Activated T-helper 1 cell treated with anti-CD3 and anti-CD28 coated beads, Interleukin-12 subunit alpha, Interleukin-12 subunit beta, Interleukin-2, Interleukin-4 antibody, amounts not matched to agents 30 ng/mL and 10 ng/mL and 1 ng/mL, durations not matched to agents 14 hours and 24 hours and 36 hours (primary cell): ENCODE data around the gene MRPL27. TPM values are rescaled to one million over a fixed set of nuclear protein-coding genes. Genes with fewer than 3 reads are reported as not detected.
"Not testable (repeated sequence)": the region's sequence is repeated elsewhere in the genome, so short reads cannot be mapped to it uniquely, and the experiment has no call there.

Experiments
- DNase-seq: peaks from one replicate; pipeline ENCODE4 v3.0.0; 2021; ENCODE audit warnings: low spot score
- H3K27ac Mint-ChIP-seq: one replicate; pipeline ENCODE4 v1.8.0; 2021; ENCODE audit warnings: mild to moderate bottlenecking, mixed read lengths
- H3K27me3 Mint-ChIP-seq: one replicate; pipeline ENCODE4 v1.8.0; 2022; ENCODE audit warnings: mild to moderate bottlenecking, moderate library complexity, mixed read lengths; ENCODE audit not compliant: insufficient read depth
- H3K36me3 Mint-ChIP-seq: one replicate; pipeline ENCODE4 v1.8.0; 2021; ENCODE audit warnings: low read depth, mixed read lengths
- H3K4me1 Mint-ChIP-seq: one replicate; pipeline ENCODE4 v1.8.0; 2021; ENCODE audit warnings: low read depth, mixed read lengths
- H3K4me3 Mint-ChIP-seq: one replicate; pipeline ENCODE4 v1.8.0; 2021; ENCODE audit warnings: mild to moderate bottlenecking, moderate library complexity, mixed read lengths
- H3K9me3 Mint-ChIP-seq: one replicate; pipeline ENCODE4 v1.8.0; 2021; ENCODE audit warnings: mixed read lengths
- intact Hi-C: fragments of 100-400 bp; cut with micrococcal nuclease; formaldehyde crosslinking; loops from one replicate; pipeline ENCODE4 v1.15.1; 2024
- total RNA-seq: library from RNA; stranded (reverse); gene quantifications from 2 replicates; pipeline ENCODE4 v1.2.3, GENCODE V29; 2022

MRPL27 gene
- total RNA-seq, 1 donor from 2014 or later = 73.4 TPM

DNA sequence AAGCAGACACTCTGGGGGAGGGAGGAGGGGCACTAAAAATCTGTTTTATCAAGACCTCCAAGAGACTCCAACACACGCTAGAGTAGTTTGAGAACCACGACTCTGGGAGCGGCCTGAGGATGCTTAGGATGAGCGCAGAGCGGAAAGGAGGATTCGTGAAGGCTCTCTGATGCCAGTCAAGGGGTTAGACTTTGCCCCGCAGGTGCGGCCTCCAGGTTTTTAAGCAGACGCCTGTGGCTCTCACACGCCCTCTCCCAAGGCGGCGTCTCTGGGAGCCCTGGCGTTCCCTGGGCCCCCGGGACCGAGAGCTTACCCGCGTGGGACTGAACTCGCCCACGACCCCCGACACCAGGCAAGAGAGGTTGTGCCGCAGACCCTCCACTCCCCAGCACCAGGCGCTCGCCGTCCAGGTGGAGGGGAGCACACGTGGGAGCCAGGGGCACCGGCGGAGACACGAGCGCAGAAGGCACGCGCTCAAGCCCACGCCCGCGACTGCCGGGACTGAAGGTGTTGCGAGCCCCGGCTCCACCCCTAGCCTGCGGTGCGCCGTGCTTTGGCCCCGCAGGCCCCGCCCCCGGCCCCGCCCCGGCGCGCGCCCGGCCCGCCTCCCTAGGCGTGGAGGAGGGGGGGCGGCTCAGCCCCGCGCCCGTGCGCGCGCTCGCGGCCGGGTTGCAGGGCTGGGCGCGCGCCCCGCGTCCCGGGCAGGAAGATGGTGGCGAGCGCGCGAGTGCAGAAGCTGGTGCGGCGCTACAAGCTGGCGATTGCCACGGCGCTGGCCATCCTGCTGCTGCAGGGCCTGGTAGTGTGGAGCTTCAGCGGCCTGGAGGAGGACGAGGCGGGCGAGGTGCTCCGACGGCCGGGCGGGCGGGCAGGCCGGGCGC, 27.3 kb downstream of the MRPL27 start, which contains the start of gene XYLT2:
Gene XYLT2 (plus strand): TSS at position 695 of the 881 bp plus-strand sequence. CDS start 15 bp downstream, at position 710.
- peaks cover 4% of the 10 kb centered on the region for H3K27me3 Mint-ChIP-seq
- H3K27ac Mint-ChIP-seq = peak within 1 kb of the TSS; percentile 95
- H3K4me3 Mint-ChIP-seq = peak within 1 kb of the TSS; percentile 94
- H3K4me1 Mint-ChIP-seq = peaks cover 39% of the 10 kb centered on the region
- DNase-seq = peak; percentile 87
- intact Hi-C loops = loop anchor here (1.0 to 2.0 kb wide), 4 partner anchors 27 to 145 kb away; partner anchors contain the start of gene LRRC59
- H3K9me3 Mint-ChIP-seq = no peaks in the 10 kb centered on the region
- H3K36me3 Mint-ChIP-seq = no peaks in the 10 kb centered on the region

DNA sequence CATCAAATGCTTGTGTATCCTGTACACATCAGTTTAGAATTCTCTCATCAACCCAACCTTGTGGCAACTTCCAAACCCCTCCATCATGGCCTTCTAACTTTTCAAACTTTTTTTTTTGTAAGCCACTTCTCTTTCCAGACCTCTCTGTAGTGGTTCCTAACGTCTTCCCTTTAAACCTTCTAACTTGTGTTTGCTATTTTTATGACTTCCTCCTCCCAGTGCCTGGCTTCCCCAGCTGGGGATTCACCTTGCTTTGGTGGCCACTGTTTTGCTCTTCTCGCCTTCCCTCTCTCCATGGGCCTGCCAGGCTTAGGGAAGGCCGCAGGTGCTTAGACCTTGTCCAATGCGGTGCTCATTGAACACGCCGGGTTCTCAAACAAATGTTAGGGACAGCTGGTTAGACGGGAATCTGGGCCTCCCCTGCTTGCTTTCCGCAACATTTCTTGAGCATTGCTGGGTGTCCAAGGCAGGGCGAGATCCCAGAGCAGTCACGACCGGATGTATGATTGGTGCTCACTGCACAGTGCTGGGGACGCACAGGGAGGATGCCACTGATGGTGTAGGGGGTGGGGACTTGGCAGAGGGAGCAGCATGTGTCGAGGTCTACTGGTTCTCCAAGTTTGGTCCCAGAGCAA, 28.1 kb downstream of the MRPL27 start:
- peaks cover 39% of the 10 kb centered on the region for H3K4me1 Mint-ChIP-seq
- H3K36me3 Mint-ChIP-seq = no peaks in the 10 kb centered on the region
- H3K27ac Mint-ChIP-seq = peak overlapping the region; percentile 73
- DNase-seq = no peak
- H3K27me3 Mint-ChIP-seq = peaks cover 10% of the 10 kb centered on the region
- no peaks in the 10 kb centered on the region for H3K9me3 Mint-ChIP-seq
- peak overlapping the region; percentile 72 for H3K4me3 Mint-ChIP-seq
- intact Hi-C loops = loop anchor here (1.0 to 2.0 kb wide), 2 partner anchors 27 to 36 kb away; no protein-coding TSS in a partner anchor

DNA sequence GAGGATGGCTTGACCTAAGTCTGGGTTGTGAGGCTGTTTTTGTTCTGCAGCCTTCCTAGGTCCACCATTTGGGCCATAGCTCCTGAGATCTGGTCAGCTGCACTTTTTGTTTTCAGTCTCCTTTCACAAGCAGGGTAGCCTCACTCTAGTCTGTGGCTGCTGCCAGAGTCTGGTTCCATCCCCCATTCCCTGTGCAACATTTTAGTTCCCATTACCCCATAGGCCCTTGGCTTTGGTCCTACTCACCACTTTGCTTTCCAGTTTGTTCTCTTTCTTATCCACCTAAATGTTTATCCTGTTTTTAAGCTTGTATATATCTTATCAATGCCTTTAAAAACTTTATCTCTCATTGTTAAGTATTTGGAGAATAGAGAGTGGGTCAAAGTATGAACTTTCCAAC, 33.6 kb downstream of the MRPL27 start:
- intact Hi-C loops = no loop called here

DNA sequence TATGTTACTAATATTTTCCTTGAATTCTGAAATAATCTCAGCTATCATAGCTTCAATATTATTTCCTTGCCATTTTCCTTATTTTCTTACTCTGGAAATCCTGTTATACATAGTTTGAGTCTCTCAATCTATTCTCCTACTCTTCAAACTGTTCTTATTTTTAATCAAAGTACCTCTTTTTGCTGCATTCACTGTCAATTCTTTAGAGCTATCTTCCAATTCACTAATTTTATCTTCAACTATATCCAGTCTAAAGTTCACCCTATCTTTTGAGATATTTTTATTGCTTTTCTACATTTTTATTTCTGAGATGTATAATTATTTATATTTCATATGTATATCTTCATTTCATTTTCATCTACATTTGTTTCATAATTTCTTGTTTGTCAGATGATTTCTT, 34.3 kb downstream of the MRPL27 start:
- intact Hi-C loops = no loop called here
- no peak overlapping the region for H3K27ac Mint-ChIP-seq
- no peaks in the 10 kb centered on the region for H3K9me3 Mint-ChIP-seq
- peaks cover 4% of the 10 kb centered on the region for H3K4me1 Mint-ChIP-seq
- H3K4me3 Mint-ChIP-seq = no peak overlapping the region
- H3K27me3 Mint-ChIP-seq = peaks cover 10% of the 10 kb centered on the region
- DNase-seq = no peak
- H3K36me3 Mint-ChIP-seq = no peaks in the 10 kb centered on the region

More for the DNA sequence above, 33.6 kb downstream of the MRPL27 start:
- Mint-ChIP-seq H3K27ac (no peak overlapping the region), H3K9me3 (no peaks in the 10 kb centered on the region), H3K4me1 (peaks cover 2% of the 10 kb centered on the region), H3K4me3 (no peak overlapping the region), H3K36me3 (no peaks in the 10 kb centered on the region), H3K27me3 (peaks cover 10% of the 10 kb centered on the region)
- no peak for DNase-seq

DNA sequence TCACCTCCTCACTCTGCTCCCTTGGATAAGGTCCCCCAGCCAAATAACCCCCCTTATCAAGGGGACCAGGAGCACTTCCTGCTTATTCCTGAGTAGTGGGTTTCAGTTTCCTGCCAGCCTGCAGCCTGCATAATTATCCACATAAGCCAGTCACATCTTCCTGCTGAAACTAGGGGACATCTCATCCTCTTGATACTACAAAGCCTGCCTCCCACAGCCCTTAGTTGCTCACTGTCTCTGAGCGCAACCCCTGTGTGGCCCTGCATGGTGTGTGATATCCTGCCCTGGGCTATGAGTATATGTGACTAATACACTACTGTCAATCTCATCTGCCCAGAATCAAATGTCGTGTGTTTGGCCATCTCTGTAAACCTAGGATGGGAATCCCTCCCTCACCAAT, 35.0 kb downstream of the MRPL27 start:
- Mint-ChIP-seq H3K27ac (no peak overlapping the region), H3K4me1 (peaks cover 7% of the 10 kb centered on the region), H3K36me3 (no peaks in the 10 kb centered on the region), H3K27me3 (peaks cover 10% of the 10 kb centered on the region), H3K4me3 (no peak overlapping the region), H3K9me3 (no peaks in the 10 kb centered on the region)
- intact Hi-C loops = no loop called here
- no peak for DNase-seq

DNA sequence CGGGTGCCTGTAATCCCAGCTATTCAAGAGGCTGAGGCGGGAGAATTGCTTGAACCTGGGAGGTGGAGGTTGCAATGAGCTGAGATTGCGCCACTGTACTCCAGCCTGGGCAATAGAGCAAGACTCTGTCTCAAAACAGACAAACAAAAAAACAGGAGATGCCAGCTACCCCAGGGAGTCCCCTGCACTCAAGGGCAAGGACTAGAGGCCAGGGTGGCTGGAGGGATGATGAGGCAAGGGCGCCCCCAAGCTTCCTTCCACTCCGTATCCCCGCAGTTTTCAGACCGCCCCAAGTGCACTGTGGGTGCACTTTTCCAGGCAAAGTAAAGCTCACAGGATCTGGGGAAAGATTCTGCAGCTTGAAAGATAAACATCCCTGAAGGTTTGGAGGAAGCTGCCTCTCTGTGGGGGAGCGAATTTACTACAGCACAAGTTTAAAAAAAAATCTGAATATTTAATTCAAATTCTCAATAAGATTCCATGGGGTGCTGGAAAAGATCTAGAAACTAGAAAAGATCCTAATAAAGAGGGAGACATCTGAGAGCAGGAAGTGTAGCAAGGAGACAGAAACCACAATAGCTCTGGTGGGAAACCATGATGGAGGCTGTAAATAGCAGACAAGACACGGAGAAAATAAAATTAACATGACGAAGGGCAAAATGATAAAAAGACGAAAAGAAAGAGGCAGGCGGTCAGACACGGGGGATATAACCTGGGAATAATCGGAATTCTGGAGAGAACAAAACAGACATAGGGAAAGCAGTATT, 39.5 kb downstream of the MRPL27 start:
- intact Hi-C loops = not testable (repeated sequence)

DNA sequence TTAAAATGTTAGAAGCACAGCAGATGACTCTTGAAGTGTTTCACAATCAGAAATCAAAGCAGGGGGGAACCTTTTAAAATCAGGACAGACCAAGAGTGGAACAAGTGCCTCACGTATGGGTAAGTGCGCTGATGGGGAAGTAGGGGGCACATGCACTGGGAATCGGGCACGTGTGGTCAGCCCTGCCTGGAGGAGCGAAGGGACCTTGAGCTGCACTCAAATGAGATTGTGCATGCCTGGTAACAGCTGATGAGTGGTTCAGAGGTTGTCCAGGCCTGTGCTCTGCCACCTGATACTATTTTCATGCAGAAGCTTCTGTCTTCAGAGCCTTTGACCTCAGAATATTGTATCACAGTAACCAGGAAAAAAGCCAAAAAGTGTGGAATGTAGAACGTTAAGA, 40.8 kb downstream of the MRPL27 start:
- Mint-ChIP-seq H3K4me3 (no peak overlapping the region), H3K27me3 (peaks cover 1% of the 10 kb centered on the region), H3K27ac (no peak overlapping the region), H3K9me3 (no peaks in the 10 kb centered on the region), H3K36me3 (no peaks in the 10 kb centered on the region), H3K4me1 (peaks cover 7% of the 10 kb centered on the region)
- intact Hi-C loops = no loop called here
- DNase-seq = no peak

More for the DNA sequence above, 39.5 kb downstream of the MRPL27 start:
- not testable (repeated sequence) for DNase-seq, H3K9me3 Mint-ChIP-seq, H3K36me3 Mint-ChIP-seq, H3K4me1 Mint-ChIP-seq, H3K27me3 Mint-ChIP-seq, H3K27ac Mint-ChIP-seq, H3K4me3 Mint-ChIP-seq

DNA sequence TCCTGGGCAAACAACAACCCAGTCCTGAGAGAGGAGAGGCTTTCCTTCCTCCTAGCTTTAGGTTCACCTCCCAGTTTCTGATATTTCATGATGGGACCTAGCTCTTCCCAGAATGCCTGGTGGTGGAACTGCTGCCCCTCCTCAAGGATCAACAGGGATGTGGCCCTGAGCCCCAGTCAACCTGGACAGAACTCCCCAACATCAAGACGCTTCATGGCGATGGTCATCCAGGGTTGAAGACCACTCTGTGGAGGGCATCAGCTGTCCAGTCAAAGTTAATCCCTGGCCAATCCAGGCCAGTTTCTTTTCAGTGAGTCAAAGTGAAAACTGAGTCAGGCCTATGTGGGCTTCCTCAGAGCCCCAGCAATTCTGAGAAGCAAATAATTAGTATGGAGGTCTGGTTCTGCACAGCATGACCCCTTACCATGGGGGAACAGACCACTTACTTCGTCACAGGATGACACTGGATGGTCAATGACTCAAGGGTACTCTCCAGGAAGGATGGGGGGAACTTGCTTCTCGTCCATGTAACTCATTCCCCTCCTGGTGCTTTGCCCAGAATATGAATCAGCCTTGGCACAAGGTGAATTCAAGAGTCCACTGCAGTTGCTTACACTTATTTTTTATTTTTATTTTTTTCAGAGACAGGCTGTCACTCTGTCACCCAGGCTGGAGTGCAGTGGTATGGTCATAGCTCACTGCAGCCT, 41.7 kb downstream of the MRPL27 start:
- intact Hi-C loops = no loop called here
- Mint-ChIP-seq H3K27ac (no peak overlapping the region), H3K4me1 (peaks cover 14% of the 10 kb centered on the region), H3K36me3 (no peaks in the 10 kb centered on the region), H3K27me3 (peaks cover 1% of the 10 kb centered on the region), H3K4me3 (no peak overlapping the region), H3K9me3 (no peaks in the 10 kb centered on the region)
- no peak for DNase-seq

DNA sequence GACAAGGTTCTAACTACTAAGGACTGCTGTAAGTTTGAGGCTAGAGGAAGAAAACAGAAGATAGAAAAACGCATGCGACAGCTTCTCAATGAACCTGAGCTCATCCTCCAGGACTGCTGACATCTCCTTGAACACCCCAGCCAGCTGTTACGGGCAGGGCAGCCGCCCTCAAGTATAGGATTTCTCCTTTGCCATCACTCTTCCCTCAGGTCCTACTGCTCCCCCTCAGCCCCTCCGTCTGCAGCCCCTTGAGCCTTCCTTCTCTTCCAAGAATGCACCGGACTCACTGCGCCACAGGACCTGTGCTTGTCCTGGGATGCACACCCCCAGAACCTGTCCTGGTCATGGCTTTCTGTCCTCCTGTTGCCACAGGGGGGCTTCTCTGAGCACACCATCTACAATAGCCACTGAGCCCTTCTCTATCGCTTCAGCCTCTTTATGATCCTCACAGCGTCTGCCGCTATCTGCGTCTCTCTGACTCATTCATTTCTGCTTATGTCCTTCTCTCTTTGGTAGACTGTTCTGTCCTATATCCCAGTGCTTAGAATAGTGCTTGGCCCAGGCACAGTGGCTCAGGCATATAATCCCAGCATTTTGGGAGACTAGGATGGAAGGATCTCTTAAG, 42.7 kb downstream of the MRPL27 start:
- Mint-ChIP-seq H3K4me1 (peaks cover 14% of the 10 kb centered on the region), H3K27ac (peak overlapping the region; percentile 4), H3K9me3 (no peaks in the 10 kb centered on the region), H3K27me3 (peaks cover 1% of the 10 kb centered on the region), H3K4me3 (no peak overlapping the region), H3K36me3 (no peaks in the 10 kb centered on the region)
- no peak for DNase-seq
- intact Hi-C loops = no loop called here

DNA sequence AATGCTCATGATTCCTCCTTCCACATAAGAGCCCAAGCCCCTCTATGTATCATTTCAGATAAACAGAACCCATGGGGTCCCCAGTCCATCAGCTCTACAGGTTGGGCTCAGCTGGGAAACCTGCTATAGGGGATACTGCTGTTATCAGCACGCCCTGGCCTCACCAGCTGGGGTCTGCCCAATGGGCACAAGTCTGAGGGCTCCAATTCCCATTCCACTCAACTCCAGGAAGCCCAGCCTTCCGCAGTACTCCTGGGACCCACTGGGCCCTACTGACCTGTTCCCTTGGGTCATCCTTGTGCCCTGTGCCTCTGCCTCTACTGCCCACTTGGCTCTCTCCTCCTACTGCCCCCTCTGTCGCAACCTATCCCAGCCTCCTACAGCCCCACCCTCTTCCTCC, 43.3 kb downstream of the MRPL27 start:
- Mint-ChIP-seq H3K27me3 (peaks cover 1% of the 10 kb centered on the region), H3K9me3 (no peaks in the 10 kb centered on the region), H3K27ac (no peak overlapping the region), H3K4me1 (peaks cover 14% of the 10 kb centered on the region), H3K4me3 (no peak overlapping the region), H3K36me3 (no peaks in the 10 kb centered on the region)
- intact Hi-C loops = no loop called here
- no peak for DNase-seq

DNA sequence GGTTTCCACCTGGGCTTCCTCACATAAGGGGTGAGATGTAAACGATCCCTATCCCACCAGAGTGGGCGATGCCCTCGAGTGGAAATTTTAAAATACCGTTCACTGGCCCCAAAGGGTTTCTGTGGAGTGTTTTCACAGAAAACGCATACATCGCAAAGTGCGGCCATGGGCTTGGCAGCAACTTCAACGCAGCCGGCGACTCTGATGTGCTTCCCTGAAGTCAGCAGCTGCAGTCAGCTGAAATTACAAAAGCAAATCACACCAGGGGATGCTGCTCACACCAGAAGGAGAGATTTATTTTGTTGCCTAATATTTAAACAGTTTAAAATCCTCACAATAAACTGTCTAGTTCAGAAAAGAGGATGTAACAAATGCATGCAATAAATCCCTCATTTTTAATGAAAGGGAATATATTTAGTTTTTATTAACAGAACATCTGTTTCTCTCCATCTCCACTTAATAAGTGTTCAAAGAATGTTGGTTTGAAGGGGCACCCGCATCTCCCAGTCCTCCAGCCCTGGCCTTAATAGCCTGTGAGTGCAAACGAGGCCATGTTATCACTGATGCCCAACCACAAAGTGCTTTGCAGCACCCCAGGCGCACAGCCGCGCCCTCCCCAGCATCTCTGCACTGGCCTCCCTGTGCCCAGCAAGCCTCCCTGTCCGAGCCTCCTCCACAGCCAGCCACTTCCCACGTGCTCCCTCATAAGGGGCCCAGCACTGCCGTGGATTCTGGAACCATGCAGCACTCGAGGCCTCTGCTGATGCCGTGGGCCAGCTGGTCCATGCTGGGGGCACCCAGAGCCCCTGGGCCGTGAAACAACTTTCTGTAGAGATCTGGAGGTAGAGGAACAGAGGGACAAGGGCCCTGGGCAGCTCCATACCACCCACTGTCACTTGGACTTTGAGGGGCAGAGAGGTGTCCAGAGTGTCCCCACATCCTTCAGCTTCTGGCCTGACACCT, 44.3 kb downstream of the MRPL27 start:
- Mint-ChIP-seq H3K4me3 (no peak overlapping the region), H3K36me3 (no peaks in the 10 kb centered on the region), H3K9me3 (no peaks in the 10 kb centered on the region), H3K27me3 (peaks cover 1% of the 10 kb centered on the region), H3K4me1 (peaks cover 10% of the 10 kb centered on the region), H3K27ac (no peak overlapping the region)
- no peak for DNase-seq
- intact Hi-C loops = no loop called here
